Measurements from ENCODE around the gene DHX58. TPM values are rescaled to one million over a fixed set of nuclear protein-coding genes. Genes with fewer than 3 reads are reported as not detected.

The DHX58 gene
- total and polyA plus RNA-seq, 9 donors: 4.2 to 8.1 (median 5.3) TPM

- Histone ChIP-seq H3K4me1 (ENCODE audit: control insufficient read depth, insufficient read depth, low read length) (peaks cover 24% of the 10 kb centered on the region), H3K36me3 (ENCODE audit: control insufficient read depth, insufficient read depth, low read length) (peaks cover under 1% of the 10 kb centered on the region), H3K27me3 (ENCODE audit: control insufficient read depth, insufficient read depth, low read length) (peaks cover 29% of the 10 kb centered on the region), H3K9me3 (replicated peaks; ENCODE audit: control insufficient read depth, low read depth, low read length) (no peaks in the 10 kb centered on the region), H3K4me3 (ENCODE audit: low read length) (no peak within 1 kb of the TSS), H3K27ac (ENCODE audit: low read length) (no peak within 1 kb of the TSS)
- DNase-seq: no peak
- WGBS (ENCODE audit: insufficient coverage): 3% methylated on average over 34 of the region's 52 CpGs
Measured at GRCh38 chr17:42097691-42098631, 14.6 kb downstream of the DHX58 start, which contains the start of gene ZNF385C. Gene ZNF385C (minus strand): TSS chr17:42098473. CDS start chr17:42063056, 35,417 bp downstream.

GRCh38 chr17:42096360-42097111 is 16.0 kb downstream of the DHX58 start:
- H3K4me3 ChIP-seq (ENCODE audit: low read length): no peak overlapping the region
- H3K27me3 ChIP-seq (ENCODE audit: control insufficient read depth, insufficient read depth, low read length): peaks cover 29% of the 10 kb centered on the region
- no peaks in the 10 kb centered on the region for H3K9me3 ChIP-seq (replicated peaks; ENCODE audit: control insufficient read depth, low read depth, low read length)
- H3K27ac ChIP-seq (ENCODE audit: low read length): no peak overlapping the region
- H3K4me1 ChIP-seq (ENCODE audit: control insufficient read depth, insufficient read depth, low read length): peaks cover 26% of the 10 kb centered on the region
- DNase-seq: no peak
- 57% methylated on average over 2 of the region's 8 CpGs for WGBS (ENCODE audit: insufficient coverage)
- no peaks in the 10 kb centered on the region for H3K36me3 ChIP-seq (ENCODE audit: control insufficient read depth, insufficient read depth, low read length)

GRCh38 chr17:42094375-42095069 is 18.0 kb downstream of the DHX58 start:
- DNase-seq: no peak
- 75% methylated on average over 8 of the region's 12 CpGs for WGBS (ENCODE audit: insufficient coverage)
- Histone ChIP-seq H3K4me1 (ENCODE audit: control insufficient read depth, insufficient read depth, low read length) (peaks cover 28% of the 10 kb centered on the region), H3K27ac (ENCODE audit: low read length) (no peak overlapping the region), H3K4me3 (ENCODE audit: low read length) (no peak overlapping the region), H3K27me3 (ENCODE audit: control insufficient read depth, insufficient read depth, low read length) (peaks cover 29% of the 10 kb centered on the region), H3K9me3 (replicated peaks; ENCODE audit: control insufficient read depth, low read depth, low read length) (no peaks in the 10 kb centered on the region), H3K36me3 (ENCODE audit: control insufficient read depth, insufficient read depth, low read length) (no peaks in the 10 kb centered on the region)

GRCh38 chr17:42092939-42093338 is 19.6 kb downstream of the DHX58 start:
- Histone ChIP-seq H3K27me3 (ENCODE audit: control insufficient read depth, insufficient read depth, low read length) (peaks cover 29% of the 10 kb centered on the region), H3K27ac (ENCODE audit: low read length) (no peak overlapping the region), H3K36me3 (ENCODE audit: control insufficient read depth, insufficient read depth, low read length) (no peaks in the 10 kb centered on the region), H3K9me3 (replicated peaks; ENCODE audit: control insufficient read depth, low read depth, low read length) (no peaks in the 10 kb centered on the region), H3K4me1 (ENCODE audit: control insufficient read depth, insufficient read depth, low read length) (peaks cover 16% of the 10 kb centered on the region), H3K4me3 (ENCODE audit: low read length) (no peak overlapping the region)
- DNase-seq: no peak
- no CpG with 5 or more reads among the region's 6 CpGs for WGBS (ENCODE audit: insufficient coverage)

- WGBS (ENCODE audit: insufficient coverage): 54% methylated on average over 2 of the region's 8 CpGs
- H3K27me3 ChIP-seq (ENCODE audit: control insufficient read depth, insufficient read depth, low read length): peaks cover 12% of the 10 kb centered on the region
Measured at GRCh38 chr17:42090964-42091790, 21.3 kb downstream of the DHX58 start.

GRCh38 chr17:42088736-42089135 is 23.8 kb downstream of the DHX58 start:
- Histone ChIP-seq H3K4me1 (ENCODE audit: control insufficient read depth, insufficient read depth, low read length) (peaks cover 10% of the 10 kb centered on the region), H3K27ac (ENCODE audit: low read length) (no peak overlapping the region), H3K4me3 (ENCODE audit: low read length) (no peak overlapping the region), H3K27me3 (ENCODE audit: control insufficient read depth, insufficient read depth, low read length) (peaks cover 7% of the 10 kb centered on the region), H3K9me3 (replicated peaks; ENCODE audit: control insufficient read depth, low read depth, low read length) (no peaks in the 10 kb centered on the region), H3K36me3 (ENCODE audit: control insufficient read depth, insufficient read depth, low read length) (no peaks in the 10 kb centered on the region)
- no peak for DNase-seq
- 83% methylated on average over 7 of the region's 8 CpGs for WGBS (ENCODE audit: insufficient coverage)

More at GRCh38 chr17:42090964-42091790, 21.3 kb downstream of the DHX58 start:
- H3K36me3 ChIP-seq (ENCODE audit: control insufficient read depth, insufficient read depth, low read length): no peaks in the 10 kb centered on the region
- no peaks in the 10 kb centered on the region for H3K9me3 ChIP-seq (replicated peaks; ENCODE audit: control insufficient read depth, low read depth, low read length)
- peaks cover 10% of the 10 kb centered on the region for H3K4me1 ChIP-seq (ENCODE audit: control insufficient read depth, insufficient read depth, low read length)
- no peak overlapping the region for H3K4me3 ChIP-seq (ENCODE audit: low read length)
- no peak for DNase-seq
- no peak overlapping the region for H3K27ac ChIP-seq (ENCODE audit: low read length)

GRCh38 chr17:42087736-42088705 is 24.5 kb downstream of the DHX58 start:
- 58% methylated on average over 8 of the region's 20 CpGs for WGBS (ENCODE audit: insufficient coverage)
- H3K36me3 ChIP-seq (ENCODE audit: control insufficient read depth, insufficient read depth, low read length): no peaks in the 10 kb centered on the region
- peaks cover 10% of the 10 kb centered on the region for H3K4me1 ChIP-seq (ENCODE audit: control insufficient read depth, insufficient read depth, low read length)
- no peak overlapping the region for H3K4me3 ChIP-seq (ENCODE audit: low read length)
- no peak overlapping the region for H3K27ac ChIP-seq (ENCODE audit: low read length)
- peaks cover 7% of the 10 kb centered on the region for H3K27me3 ChIP-seq (ENCODE audit: control insufficient read depth, insufficient read depth, low read length)
- DNase-seq: no peak
- H3K9me3 ChIP-seq (replicated peaks; ENCODE audit: control insufficient read depth, low read depth, low read length): no peaks in the 10 kb centered on the region

- no peak overlapping the region for H3K4me3 ChIP-seq (ENCODE audit: low read length)
- peaks cover 7% of the 10 kb centered on the region for H3K27me3 ChIP-seq (ENCODE audit: control insufficient read depth, insufficient read depth, low read length)
- peaks cover 4% of the 10 kb centered on the region for H3K4me1 ChIP-seq (ENCODE audit: control insufficient read depth, insufficient read depth, low read length)
- no peak for DNase-seq
- H3K36me3 ChIP-seq (ENCODE audit: control insufficient read depth, insufficient read depth, low read length): no peaks in the 10 kb centered on the region
- no peaks in the 10 kb centered on the region for H3K9me3 ChIP-seq (replicated peaks; ENCODE audit: control insufficient read depth, low read depth, low read length)
- 27% methylated on average over 3 of the region's 7 CpGs for WGBS (ENCODE audit: insufficient coverage)
- H3K27ac ChIP-seq (ENCODE audit: low read length): no peak overlapping the region
Measured at GRCh38 chr17:42087042-42087701, 25.3 kb downstream of the DHX58 start.
